GM06990 (cell line): ENCODE data around the gene TMEM135.
A peak's percentile ranks its signal among the peaks of the same experiment; 100 is the strongest.
"Not testable (repeated sequence)": the region's sequence is repeated elsewhere in the genome, so short reads cannot be mapped to it uniquely, and the experiment has no call there.

Source experiments
- DNase-seq: peaks from one replicate; pipeline ENCODE4 v3.0.0-alpha.2; 2011; ENCODE audit not compliant: insufficient read length; ENCODE audit errors: extremely low read depth
- H3K27me3 ChIP-seq: replicated peaks from 2 replicates; pipeline ENCODE4 v1.6.0; 2011; ENCODE audit warnings: low read length; ENCODE audit not compliant: control insufficient read depth, insufficient read depth
- H3K36me3 ChIP-seq: 2 replicates; pipeline ENCODE4 v1.5.1; 2011; ENCODE audit warnings: low read length; ENCODE audit not compliant: control insufficient read depth, insufficient read depth
- H3K4me3 ChIP-seq: replicated peaks from 2 replicates; pipeline ENCODE4 v1.5.1; 2011; ENCODE audit warnings: low read depth, mild to moderate bottlenecking, control low read depth, low read length
- TF ChIP-seq, protein P1 (sequence below): IDR thresholded peaks from 2 replicates; pipeline ENCODE4 v1.5.1; 2011; ENCODE audit warnings: low read length, control low read depth, mild to moderate bottlenecking, inconsistent platforms; ENCODE audit not compliant: insufficient read depth, poor library complexity, severe bottlenecking

TMEM135 gene

DNA sequence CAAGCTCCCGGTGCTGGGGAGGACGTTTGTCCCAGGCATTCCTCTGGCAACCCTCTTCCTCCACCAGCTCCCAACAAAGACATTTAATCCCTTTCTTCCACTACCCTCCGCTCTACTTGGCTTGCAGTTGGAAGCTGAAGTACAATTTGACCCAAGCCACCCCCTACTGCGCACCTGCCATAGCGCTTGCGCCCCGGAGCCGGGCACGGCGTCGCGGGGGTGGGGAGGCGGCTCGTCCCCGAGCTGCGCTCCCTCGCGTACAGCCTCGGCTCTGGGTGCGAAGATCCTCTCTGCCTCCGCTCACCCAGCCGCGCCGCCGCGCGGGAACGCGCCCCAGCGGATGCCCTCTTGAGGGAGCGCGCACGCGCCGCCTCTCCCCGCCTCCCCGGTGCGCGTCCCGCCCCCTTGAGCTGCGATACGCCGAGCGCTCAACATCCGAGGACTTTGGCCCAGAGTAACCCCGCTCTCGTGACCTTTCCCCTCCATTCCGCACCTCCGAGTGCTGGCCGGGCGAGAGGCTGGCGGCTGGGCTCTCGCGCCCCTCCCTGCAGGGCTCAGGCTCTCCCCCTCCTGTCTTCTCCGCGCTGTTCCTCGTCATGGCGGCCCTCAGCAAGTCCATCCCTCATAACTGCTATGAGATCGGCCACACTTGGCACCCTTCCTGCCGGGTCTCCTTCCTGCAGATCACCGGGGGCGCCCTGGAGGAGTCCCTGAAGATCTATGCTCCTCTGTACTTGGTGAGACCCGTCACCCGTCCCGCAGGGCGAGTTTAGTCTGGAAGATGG, at the start of gene TMEM135:
Gene TMEM135, plus strand, starts transcription at position 485 of the 785 bp plus-strand sequence. Its CDS starts 112 bp downstream, at position 597.
- peak; percentile 99 for DNase-seq
- no peaks in the 10 kb centered on the region for H3K27me3 ChIP-seq
- H3K4me3 ChIP-seq: peak within 1 kb of the TSS; percentile 98
- no peaks in the 10 kb centered on the region for H3K36me3 ChIP-seq
- TF ChIP-seq, protein P1, sequence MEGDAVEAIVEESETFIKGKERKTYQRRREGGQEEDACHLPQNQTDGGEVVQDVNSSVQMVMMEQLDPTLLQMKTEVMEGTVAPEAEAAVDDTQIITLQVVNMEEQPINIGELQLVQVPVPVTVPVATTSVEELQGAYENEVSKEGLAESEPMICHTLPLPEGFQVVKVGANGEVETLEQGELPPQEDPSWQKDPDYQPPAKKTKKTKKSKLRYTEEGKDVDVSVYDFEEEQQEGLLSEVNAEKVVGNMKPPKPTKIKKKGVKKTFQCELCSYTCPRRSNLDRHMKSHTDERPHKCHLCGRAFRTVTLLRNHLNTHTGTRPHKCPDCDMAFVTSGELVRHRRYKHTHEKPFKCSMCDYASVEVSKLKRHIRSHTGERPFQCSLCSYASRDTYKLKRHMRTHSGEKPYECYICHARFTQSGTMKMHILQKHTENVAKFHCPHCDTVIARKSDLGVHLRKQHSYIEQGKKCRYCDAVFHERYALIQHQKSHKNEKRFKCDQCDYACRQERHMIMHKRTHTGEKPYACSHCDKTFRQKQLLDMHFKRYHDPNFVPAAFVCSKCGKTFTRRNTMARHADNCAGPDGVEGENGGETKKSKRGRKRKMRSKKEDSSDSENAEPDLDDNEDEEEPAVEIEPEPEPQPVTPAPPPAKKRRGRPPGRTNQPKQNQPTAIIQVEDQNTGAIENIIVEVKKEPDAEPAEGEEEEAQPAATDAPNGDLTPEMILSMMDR: peak; percentile 16

DNA sequence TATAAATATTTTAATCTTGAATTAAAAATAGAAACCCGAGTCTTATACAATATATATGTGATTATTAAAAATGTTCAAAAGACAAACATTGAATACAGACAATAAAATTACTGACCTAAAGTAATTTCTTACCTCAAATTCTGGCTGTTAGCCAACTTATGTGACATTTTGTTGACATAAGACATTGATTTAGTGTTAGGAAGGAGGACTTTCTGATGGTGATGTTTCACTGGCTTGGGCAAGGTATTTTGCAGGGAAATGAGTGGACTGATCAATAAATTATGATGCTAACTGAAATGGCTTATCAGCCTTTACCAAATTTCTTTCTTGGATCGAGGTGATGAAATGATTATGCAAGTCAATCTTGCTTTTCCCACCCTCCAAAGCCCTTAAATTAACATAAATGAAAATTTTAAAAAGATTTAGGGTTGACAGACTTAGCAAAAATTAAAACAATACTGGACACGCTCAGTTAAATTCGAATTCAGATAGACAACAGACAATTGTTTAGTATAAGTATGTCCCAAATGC, 49.3 kb upstream of the TMEM135 start:
- Histone ChIP-seq H3K27me3 (no peaks in the 10 kb centered on the region), H3K4me3 (no peak overlapping the region), H3K36me3 (no peaks in the 10 kb centered on the region)
- no peak for DNase-seq
- TF ChIP-seq, protein P1: no peak

DNA sequence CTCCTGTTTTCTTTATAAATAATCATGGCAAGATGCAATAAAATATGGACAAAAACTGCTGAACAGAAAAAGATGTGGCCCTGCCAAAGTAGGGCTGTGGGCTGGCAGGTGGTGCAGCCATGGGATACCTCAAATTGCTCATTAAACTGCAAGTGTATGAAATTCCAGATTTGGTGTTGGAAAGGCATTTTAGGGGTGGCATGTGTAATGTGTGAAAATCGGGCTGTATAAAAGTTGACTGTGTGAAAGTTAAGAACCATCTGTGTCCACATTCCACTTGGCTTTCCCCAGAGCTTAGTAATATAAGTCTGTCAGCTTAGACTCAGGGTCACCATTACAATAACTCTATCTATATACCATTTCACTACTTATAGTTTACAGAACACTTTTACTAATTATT, 47.7 kb upstream of the TMEM135 start:
- Histone ChIP-seq H3K27me3 (no peaks in the 10 kb centered on the region), H3K36me3 (no peaks in the 10 kb centered on the region), H3K4me3 (no peak overlapping the region)
- DNase-seq: no peak
- TF ChIP-seq, protein P1: no peak

DNA sequence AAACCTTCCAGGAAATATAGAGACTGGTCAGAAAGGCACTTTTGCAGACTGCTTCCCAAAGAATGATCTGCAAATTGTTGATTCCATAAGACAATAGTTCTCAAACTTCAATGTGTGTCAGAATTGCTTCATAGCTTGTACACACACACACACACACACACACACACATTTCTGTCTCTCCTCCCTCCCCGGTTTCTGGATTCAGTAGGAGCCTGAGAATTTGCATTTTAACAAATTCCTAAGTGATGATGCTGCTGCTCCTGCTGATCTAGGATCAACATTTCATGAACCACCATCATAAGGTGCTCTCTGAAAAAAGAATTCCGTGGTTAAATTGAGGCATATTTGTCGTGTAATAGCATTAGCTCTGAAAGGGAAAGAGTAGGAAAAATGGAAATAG, 47.2 kb upstream of the TMEM135 start:
- H3K27me3 ChIP-seq: no peaks in the 10 kb centered on the region
- no peaks in the 10 kb centered on the region for H3K36me3 ChIP-seq
- TF ChIP-seq, protein P1: no peak
- no peak overlapping the region for H3K4me3 ChIP-seq
- no peak for DNase-seq

DNA sequence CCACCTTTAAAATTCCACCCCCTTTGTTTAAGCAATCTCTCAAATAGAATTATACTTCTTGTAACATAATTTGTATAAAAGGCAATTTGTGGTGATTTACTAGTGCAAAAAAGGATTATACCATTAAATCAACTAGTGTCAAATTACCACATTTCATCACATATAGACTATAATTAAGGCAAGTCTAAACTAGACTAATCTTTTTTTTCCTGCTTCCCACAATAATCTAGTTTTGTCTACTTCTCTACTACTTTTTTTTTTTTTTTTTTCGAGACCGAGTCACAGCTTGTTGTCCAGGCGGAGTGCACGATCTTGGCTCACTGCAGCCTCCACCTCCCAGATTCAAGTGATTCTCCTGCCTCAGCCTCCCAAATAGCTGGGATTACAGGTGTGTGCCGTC, 46.4 kb upstream of the TMEM135 start:
- no peaks in the 10 kb centered on the region for H3K27me3 ChIP-seq
- TF ChIP-seq, protein P1: no peak
- no peak overlapping the region for H3K4me3 ChIP-seq
- no peak for DNase-seq
- no peaks in the 10 kb centered on the region for H3K36me3 ChIP-seq

DNA sequence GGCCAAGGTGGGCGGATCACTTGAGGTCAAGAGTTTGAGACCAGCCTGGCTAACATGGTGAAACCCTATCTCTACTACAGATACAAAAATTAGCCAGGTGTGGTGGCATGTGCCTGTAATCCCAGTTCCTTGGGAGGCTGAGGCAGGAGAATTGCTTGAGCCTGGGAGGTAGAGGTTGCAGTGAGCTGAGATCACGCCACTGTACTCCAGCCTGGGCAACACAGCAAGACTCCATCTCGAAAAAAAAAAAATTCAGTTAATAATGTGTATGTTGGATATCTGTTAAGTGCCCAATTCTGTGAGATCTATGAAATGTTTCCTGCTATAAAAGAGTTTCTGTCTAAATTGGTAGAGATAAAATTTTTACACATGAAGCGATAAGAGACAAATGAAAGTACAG, 45.4 kb upstream of the TMEM135 start:
- H3K27me3 ChIP-seq, DNase-seq, H3K36me3 ChIP-seq, H3K4me3 ChIP-seq: not testable (repeated sequence)
